Endodermal cell (in vitro differentiated cells): Measurements from ENCODE around the gene GNAO1. TPM values are rescaled to one million over a fixed set of nuclear protein-coding genes. Genes with fewer than 3 reads are reported as not detected.

Source experiments
- DNase-seq: peaks from one replicate; pipeline ENCODE4 v3.0.0-alpha.2; 2017
- H3K27ac ChIP-seq: 2 replicates; pipeline ENCODE4 v1.5.1; 2013; ENCODE audit warnings: mild to moderate bottlenecking, low read depth, low read length, moderate library complexity
- H3K27me3 ChIP-seq: 2 replicates; pipeline ENCODE4 v1.6.1; 2013; ENCODE audit warnings: mild to moderate bottlenecking, low read length, moderate library complexity; ENCODE audit not compliant: insufficient read depth, control insufficient read depth, poor library complexity, severe bottlenecking
- H3K36me3 ChIP-seq: 2 replicates; pipeline ENCODE4 v1.7.0; 2013; ENCODE audit warnings: mild to moderate bottlenecking, low read length, moderate library complexity; ENCODE audit not compliant: control insufficient read depth, insufficient read depth
- H3K4me1 ChIP-seq: one replicate; pipeline ENCODE4 v1.7.0; 2013; ENCODE audit warnings: low read length; ENCODE audit not compliant: control insufficient read depth, insufficient read depth
- H3K4me3 ChIP-seq: 2 replicates; pipeline ENCODE4 v1.5.1; 2013; ENCODE audit warnings: mild to moderate bottlenecking, low read length, moderate library complexity
- H3K9ac ChIP-seq: 2 replicates; pipeline ENCODE4 v1.6.1; 2013; ENCODE audit warnings: mild to moderate bottlenecking, low read length, moderate library complexity; ENCODE audit not compliant: poor library complexity, severe bottlenecking; ENCODE audit errors: extremely low read depth
- H3K9me3 ChIP-seq: 2 replicates; pipeline ENCODE4 v1.6.1; 2013; ENCODE audit warnings: mild to moderate bottlenecking, low read length, moderate library complexity; ENCODE audit not compliant: control insufficient read depth
- H3K27ac Mint-ChIP-seq: 2 replicates; pipeline ENCODE4 v1.8.0; 2020; ENCODE audit warnings: mixed read lengths
- H3K27me3 Mint-ChIP-seq: 2 replicates; pipeline ENCODE4 v1.8.0; 2021; ENCODE audit warnings: mild to moderate bottlenecking, mixed read lengths; ENCODE audit not compliant: insufficient read depth
- H3K36me3 Mint-ChIP-seq: 2 replicates; pipeline ENCODE4 v1.8.0; 2020; ENCODE audit warnings: low read depth, mixed read lengths
- H3K4me1 Mint-ChIP-seq: 2 replicates; pipeline ENCODE4 v1.8.0; 2020; ENCODE audit warnings: mixed read lengths
- H3K4me3 Mint-ChIP-seq: 2 replicates; pipeline ENCODE4 v1.8.0; 2020; ENCODE audit warnings: mild to moderate bottlenecking, moderate library complexity, mixed read lengths
- H3K9me3 Mint-ChIP-seq: 2 replicates; pipeline ENCODE4 v1.8.0; 2020; ENCODE audit warnings: mild to moderate bottlenecking, mixed read lengths
- CTCF ChIP-seq: fragments of 200-600 bp; sonication (generic); conservative IDR thresholded peaks from 2 replicates; pipeline ENCODE4 v1.5.0; 2021; ENCODE audit warnings: antibody characterized with exemption, mild to moderate bottlenecking
- WGBS, 2 experiments: methylation state at CpG; one replicate each; pipeline versions ENCODE4 v1.1.5 to v1.1.7; 2013; ENCODE audit warnings: missing lambda C conversion rate in 2 of 2, mixed read lengths in 1 of 2; ENCODE audit not compliant: insufficient coverage in 1 of 2, insufficient read length in 1 of 2; 5-methylcytosine and 5-hydroxymethylcytosine counted together
- total RNA-seq, 2 donors: library from RNA; stranded (reverse); fragmentation: NEBNext Ultra II Directional in 1 of 2; extraction: Animal tissue kit (Norgen Biotek cat#: 25700) in 1 of 2; gene quantifications; 2 replicates in 1 of 2; 3 replicates in 1 of 2; pipeline ENCODE4 v1.2.1, GENCODE V29; 2021

Gene GNAO1
- total RNA-seq, 2 donors from 2014 or later: 2.7 to 7.1 TPM

GRCh38 chr16:56362057-56362655 is 170.9 kb downstream of the GNAO1 start:
- Mint-ChIP-seq H3K9me3 (no peaks in the 10 kb centered on the region), H3K4me3 (no peak overlapping the region), H3K36me3 (peaks cover 42% of the 10 kb centered on the region), H3K27ac (no peak overlapping the region), H3K27me3 (no peaks in the 10 kb centered on the region), H3K4me1 (peaks cover 20% of the 10 kb centered on the region)
- 88 to 96% methylated on average over 11 to 15 of the region's 15 CpGs for WGBS, 2 experiments
- peaks cover 44% of the 10 kb centered on the region for H3K36me3 ChIP-seq
- no peaks in the 10 kb centered on the region for H3K27me3 ChIP-seq
- no peak overlapping the region for H3K27ac ChIP-seq
- peaks cover 8% of the 10 kb centered on the region for H3K4me1 ChIP-seq
- no peak overlapping the region for H3K9ac ChIP-seq
- no peak overlapping the region for H3K4me3 ChIP-seq
- no peak for DNase-seq
- H3K9me3 ChIP-seq: no peaks in the 10 kb centered on the region
- no peak for TF ChIP-seq CTCF

DNA sequence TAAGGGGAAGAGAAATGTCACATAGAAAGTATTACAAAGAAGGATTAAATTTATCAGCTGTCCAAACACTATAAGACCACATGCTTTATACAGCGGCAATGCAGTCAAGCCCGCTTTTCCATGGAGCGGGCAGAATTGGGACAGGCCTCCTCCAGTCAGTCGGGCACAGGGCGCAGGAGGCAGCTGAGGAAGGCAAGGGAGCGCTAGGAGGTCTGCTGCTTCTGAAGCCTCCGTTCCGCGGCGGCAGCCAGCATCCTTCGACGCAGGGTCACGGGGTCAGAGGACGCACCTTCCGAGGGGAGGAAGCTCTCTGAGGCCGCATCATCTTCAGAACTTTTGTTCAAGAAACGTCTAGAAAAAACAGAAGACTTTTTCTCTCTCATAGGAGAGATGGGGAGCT is 171.4 kb downstream of the GNAO1 start:
- H3K4me1 Mint-ChIP-seq: peaks cover 14% of the 10 kb centered on the region
- H3K36me3 Mint-ChIP-seq: peaks cover 48% of the 10 kb centered on the region
- no peak overlapping the region for H3K4me3 ChIP-seq
- DNase-seq: no peak
- no peak overlapping the region for H3K4me3 Mint-ChIP-seq
- H3K9me3 ChIP-seq: no peaks in the 10 kb centered on the region
- H3K27me3 Mint-ChIP-seq: no peaks in the 10 kb centered on the region
- H3K9ac ChIP-seq: no peak overlapping the region
- H3K9me3 Mint-ChIP-seq: no peaks in the 10 kb centered on the region
- no peaks in the 10 kb centered on the region for H3K27me3 ChIP-seq
- H3K4me1 ChIP-seq: peaks cover 4% of the 10 kb centered on the region
- WGBS, 2 experiments: 95 to 100% methylated on average over 10 to 17 of the region's 17 CpGs
- no peak overlapping the region for H3K27ac ChIP-seq
- peaks cover 49% of the 10 kb centered on the region for H3K36me3 ChIP-seq
- no peak overlapping the region for H3K27ac Mint-ChIP-seq
- no peak for TF ChIP-seq CTCF

GRCh38 chr16:56363181-56363716 is 172.0 kb downstream of the GNAO1 start:
- Histone ChIP-seq H3K27ac (no peak overlapping the region), H3K9ac (no peak overlapping the region), H3K27me3 (no peaks in the 10 kb centered on the region), H3K4me3 (no peak overlapping the region), H3K4me1 (peaks cover 3% of the 10 kb centered on the region), H3K36me3 (peaks cover 54% of the 10 kb centered on the region), H3K9me3 (no peaks in the 10 kb centered on the region)
- 88 to 96% methylated on average over 4 to 6 of the region's 6 CpGs for WGBS, 2 experiments
- no peak for TF ChIP-seq CTCF
- Mint-ChIP-seq H3K27me3 (no peaks in the 10 kb centered on the region), H3K9me3 (no peaks in the 10 kb centered on the region), H3K36me3 (peaks cover 52% of the 10 kb centered on the region), H3K27ac (no peak overlapping the region), H3K4me1 (peaks cover 9% of the 10 kb centered on the region), H3K4me3 (no peak overlapping the region)
- DNase-seq: no peak
